ENCODE data around the gene CERCAM. TPM values are rescaled to one million over a fixed set of nuclear protein-coding genes. Genes with fewer than 3 reads are reported as not detected.
"Not testable (repeated sequence)": the region's sequence is repeated elsewhere in the genome, so short reads cannot be mapped to it uniquely, and the experiment has no call there.

CERCAM gene
- total RNA-seq, 1 donor from 2014 or later: 43.6 TPM

- no peak for DNase-seq (ENCODE audit: low read depth)
These were observed 27.4 kb upstream of the CERCAM start for GRCh38 chr9:128393145-128393775.

- no peak for DNase-seq (ENCODE audit: low read depth)
These were observed 26.7 kb upstream of the CERCAM start for GRCh38 chr9:128393970-128394369.

DNA sequence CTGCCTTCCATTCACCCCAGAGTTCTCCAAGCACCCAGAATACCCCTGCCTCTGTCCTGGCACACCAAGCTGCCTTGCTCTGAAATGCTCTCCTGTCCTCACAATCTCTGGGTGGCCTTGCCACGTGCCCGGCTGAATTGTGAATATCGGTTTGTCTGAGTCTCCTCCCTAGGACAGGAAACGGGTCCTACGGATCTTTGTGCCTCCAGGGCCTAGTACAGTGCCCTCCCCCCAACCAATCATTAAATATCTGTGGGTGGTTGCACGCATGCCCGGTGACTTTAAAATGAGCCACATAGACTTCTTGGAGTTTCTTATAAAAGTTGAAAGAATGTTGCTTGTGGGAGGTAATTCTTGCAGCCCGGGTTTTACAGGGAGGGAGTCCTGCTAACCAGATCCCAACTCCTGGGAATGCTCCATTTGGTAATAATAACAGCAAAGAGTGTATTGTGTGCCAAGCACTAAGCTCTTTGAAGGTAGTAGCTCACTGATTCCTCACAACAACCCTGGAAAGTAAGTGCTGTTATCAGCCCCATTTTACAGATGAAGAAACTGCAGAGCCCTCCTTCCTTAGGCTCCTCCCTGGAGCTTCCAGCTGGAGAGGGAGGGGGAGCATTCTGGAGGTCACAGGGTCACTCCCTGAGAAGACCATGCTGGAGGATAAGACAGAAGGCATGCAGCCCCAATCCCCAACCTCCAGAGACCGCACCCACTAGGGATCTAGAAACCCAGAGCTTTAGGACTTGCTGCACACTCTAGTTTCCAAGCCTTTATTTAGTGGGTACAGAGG is 26.1 kb upstream of the CERCAM start:
- no peak for DNase-seq (ENCODE audit: low read depth)

GRCh38 chr9:128396970-128397613 is 23.6 kb upstream of the CERCAM start:
- no peak for DNase-seq (ENCODE audit: low read depth)

DNA sequence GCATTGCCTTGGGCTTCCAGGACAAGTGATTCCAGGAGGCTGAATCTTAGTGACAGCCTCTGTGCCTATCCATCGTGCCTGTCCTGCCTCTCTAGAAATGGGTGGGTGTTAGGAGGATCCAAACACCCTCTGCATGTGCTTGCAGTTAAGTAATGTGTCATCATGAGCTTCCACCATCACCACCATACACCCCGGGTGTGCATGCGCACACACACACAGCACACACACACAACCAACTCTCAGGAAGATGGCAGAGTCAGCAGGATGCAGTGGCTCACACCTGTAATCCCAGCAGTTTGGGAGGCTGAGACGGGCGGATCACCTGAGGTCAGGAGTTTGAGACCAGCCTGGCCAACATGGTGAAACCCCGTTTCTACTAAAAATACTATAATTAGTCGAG is 22.8 kb upstream of the CERCAM start:
- no peak for DNase-seq (ENCODE audit: low read depth)

GRCh38 chr9:128399861-128400260 is 20.8 kb upstream of the CERCAM start:
- DNase-seq (ENCODE audit: low read depth): peak; percentile 35

DNA sequence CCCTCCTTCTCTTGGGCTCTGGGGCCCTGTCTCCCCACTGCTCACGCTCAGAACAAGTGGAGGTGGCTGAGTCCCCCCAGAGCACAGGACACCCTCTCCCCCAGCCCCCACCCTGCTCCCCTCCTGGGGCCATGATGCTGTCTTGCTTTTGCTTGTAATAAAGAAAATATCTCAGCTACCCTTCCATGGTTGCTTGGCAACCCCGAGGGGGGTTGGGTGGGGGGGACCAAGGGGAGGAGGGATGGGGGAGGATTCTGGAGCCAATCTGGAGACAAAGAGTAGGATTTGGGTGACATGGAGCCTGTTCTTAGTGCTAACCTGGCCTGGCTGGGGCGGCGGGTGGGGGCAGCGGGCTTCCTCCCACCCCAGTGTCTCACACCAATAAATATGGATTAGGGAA is 16.1 kb upstream of the CERCAM start:
- DNase-seq (ENCODE audit: low read depth): no peak

- DNase-seq (ENCODE audit: low read depth): no peak
These were observed 15.4 kb upstream of the CERCAM start for GRCh38 chr9:128405077-128405779.

GRCh38 chr9:128405780-128406171 is 14.9 kb upstream of the CERCAM start:
- DNase-seq (ENCODE audit: low read depth): no peak

- DNase-seq (ENCODE audit: low read depth): peak; percentile 49
These were observed 13.7 kb upstream of the CERCAM start for GRCh38 chr9:128406848-128407391.

DNA sequence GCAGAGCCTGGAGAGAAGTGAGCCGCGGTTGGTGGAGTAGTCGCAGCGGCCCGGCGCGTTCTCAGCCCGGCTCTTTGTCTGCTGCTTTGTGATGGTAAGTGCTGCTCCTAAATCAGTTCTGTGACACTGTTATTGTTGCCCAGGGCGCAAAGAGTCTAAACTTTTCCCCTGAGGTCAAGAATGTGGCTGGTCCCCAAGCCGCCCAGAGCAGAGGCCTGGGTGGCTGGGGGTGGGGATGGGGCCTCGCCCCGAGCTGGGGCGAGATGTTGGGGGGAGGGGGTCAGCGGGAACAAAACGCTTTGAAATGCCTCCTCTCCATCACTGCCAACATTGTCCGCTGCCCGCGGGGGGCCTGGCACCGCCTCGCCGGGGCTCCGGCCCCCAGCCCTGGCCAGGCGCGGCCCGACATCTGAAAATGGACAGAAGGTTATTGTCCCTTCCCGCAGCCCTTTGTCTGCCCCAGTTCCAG is 11.7 kb upstream of the CERCAM start:
- no peak for DNase-seq (ENCODE audit: low read depth)

- no peak for DNase-seq (ENCODE audit: low read depth)
These were observed 11.2 kb upstream of the CERCAM start for GRCh38 chr9:128409450-128409849.

GRCh38 chr9:128409978-128410377 is 10.7 kb upstream of the CERCAM start:
- peak; percentile 39 for DNase-seq (ENCODE audit: low read depth)

DNA sequence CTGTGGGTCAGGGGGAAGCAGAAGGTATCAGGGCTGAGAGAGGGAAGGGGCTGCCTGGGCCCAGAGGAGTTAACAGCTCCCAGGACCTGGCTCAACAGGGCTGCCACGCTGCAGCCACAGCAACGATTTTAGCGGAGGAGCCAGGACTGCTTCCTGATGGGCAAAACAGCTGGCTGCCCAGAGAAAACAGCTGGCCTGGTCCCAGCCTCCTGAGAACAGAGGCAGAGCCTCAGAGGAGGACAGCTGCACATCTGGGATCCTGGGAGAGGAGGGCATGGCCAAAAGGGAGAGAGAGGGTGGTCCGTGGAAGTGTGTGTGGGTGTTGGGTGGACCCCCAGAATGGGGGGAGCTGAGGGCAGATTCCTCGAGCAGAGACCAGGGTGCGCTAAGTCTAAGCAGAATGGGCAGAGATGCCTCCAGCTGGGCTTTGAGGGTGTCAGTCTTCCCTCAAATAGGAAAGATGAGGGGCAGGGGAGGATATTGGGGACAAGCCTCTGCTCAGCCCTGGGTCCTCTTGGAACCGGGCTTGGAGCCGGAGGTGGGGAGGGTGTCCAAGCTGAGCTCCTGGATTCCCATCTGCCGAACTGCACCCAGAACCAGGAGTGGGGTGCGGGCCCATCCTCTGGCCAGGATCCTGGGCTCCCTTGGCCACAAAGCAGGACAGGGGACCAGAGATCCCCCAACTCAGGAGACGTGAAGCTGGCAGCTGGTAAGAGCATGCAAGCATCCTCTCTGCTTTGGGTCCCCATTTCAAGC is 9.1 kb upstream of the CERCAM start:
- DNase-seq (ENCODE audit: low read depth): peak; percentile 37

DNA sequence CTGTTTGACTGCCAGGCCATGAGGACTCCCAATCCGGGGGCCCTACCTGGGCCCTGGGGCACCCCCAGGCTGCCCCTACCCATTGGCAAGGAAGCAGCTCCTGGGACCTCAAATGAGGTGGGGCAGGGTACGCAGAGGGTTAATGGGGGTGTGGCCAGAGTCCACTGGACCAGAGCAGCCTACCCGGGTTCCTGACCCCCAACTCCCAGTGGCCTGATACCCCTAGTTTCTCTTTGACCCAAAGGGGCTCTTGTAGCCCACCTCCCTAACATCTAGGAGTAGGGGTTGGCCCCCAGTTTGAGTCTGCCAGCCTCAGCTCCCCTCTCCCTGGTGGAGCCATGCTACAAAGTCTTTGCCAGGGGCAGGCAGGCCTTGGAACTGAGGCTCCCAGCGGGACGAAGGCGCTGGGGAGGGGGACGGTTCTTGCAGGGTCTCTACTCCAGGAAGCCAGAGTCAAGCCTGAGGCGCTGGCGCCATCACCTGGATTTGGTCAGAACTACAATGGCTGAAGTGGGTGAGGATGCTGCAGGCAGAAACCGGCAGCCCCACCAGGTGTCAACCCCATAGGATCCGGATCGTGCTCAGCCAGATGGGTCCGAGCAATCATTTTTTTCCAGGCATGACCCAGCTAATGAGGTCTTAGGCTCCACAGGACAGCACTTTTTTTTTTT is 8.4 kb upstream of the CERCAM start:
- DNase-seq (ENCODE audit: low read depth): peak; percentile 48

DNA sequence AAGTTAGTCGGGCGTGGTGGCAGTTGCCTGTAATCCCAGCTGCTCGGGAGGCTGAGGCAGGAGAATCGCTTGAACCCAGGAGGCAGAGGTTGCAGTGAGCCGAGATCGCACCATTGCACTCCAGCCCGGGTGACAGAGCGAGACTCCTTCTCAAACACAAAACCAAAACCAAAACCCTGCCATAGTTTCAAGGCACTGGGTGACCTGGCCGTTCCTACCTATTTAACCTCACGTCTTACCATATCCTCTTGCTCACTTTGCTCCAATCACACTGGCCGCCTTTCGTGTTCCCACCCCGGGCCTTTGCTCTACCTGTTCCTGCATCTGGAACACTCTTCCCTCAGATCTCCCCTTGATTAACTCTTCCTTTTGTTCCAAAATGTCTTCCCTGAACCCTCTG is 6.9 kb upstream of the CERCAM start:
- not testable (repeated sequence) for DNase-seq (ENCODE audit: low read depth)

DNA sequence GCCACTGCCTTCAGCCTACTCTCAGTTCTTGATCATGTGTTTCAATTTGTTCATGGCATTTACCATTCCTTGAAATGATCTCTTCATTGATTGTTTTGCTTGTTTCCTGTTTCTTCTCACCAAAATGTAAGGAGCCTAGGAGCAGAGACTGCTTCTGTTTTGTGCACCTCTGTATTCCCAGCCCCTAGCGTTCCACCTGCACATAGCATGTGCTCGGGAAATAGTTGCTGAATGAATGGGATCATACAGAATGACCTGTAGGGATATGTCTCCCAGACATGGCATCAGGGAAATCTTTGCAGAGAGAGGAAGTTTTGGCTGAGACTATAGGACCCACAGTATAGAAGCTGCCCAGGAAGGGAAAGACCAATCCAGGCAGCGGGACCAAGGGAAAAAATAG is 6.2 kb upstream of the CERCAM start:
- DNase-seq (ENCODE audit: low read depth): no peak

- DNase-seq (ENCODE audit: low read depth): no peak
These were observed 5.4 kb upstream of the CERCAM start for GRCh38 chr9:128415281-128415680.

DNA sequence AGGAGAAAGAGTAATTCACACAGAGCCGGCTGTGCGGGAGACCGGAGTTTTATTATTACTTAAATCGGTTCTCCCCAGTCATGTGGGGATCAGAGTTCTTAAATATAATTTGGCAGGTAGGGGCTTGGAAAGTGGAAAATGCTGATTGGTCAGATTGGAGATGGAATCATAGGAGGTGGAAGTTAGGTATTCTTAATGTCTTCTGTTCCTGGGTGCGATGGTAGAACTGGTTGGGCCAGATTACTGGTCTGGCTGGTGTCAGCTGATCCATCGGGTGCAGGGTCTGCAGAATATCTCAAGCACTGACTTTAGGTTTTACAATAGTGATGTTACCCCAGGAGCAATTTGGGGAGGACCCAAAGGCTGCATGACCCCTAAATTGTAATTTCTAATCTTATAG is 4.6 kb upstream of the CERCAM start:
- DNase-seq (ENCODE audit: low read depth): no peak

DNA sequence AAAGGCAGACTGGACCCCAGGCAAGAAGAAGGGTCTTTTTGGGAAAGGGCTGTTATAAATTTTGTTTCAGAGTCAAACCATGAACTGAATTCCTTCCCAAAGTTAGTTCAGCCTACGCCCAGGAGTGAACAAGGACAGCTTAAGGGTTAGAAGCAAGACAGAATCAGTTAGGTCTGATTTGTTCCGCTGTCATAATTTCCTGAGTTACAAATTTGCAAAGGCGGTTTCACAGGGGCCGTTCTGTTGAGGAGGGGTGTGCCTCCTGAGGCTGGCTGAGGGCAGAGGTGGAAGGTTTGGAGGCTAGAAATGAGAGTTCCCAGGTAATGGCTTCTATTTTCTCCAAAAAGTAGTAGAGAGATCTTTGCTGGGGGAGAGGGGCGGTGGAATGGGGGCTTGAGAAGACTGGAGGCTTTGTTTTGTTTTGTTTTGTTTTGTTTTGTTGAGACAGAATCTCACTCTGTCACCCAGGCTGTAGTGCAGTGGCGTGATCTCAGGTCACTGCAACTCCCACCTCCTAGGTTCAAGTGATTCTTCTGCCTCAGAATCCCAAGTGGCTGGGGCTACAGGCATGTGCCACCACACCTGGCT is 4.1 kb upstream of the CERCAM start:
- no peak for DNase-seq (ENCODE audit: low read depth)
